CD8-positive, alpha-beta memory T cell (primary cell): Measurements from ENCODE around the gene GPR161. TPM values are rescaled to one million over a fixed set of nuclear protein-coding genes. Genes with fewer than 3 reads are reported as not detected.

Experiments used
- CTCF ChIA-PET: fragments of 350-600 bp; sonication (Branson Sonifier 250); formaldehyde crosslinking; loops from one replicate; lab custom pipeline; 2021; ENCODE audit warnings: antibody characterized with exemption; lab: Charles Lee
- POLR2A ChIA-PET: fragments of 350-600 bp; sonication (Branson Sonifier 250); formaldehyde crosslinking; loops from one replicate; lab custom pipeline; 2021; ENCODE audit warnings: antibody characterized with exemption; lab: Charles Lee
- DNase-seq, 5 donors: peaks; one replicate each; pipeline versions ENCODE4 v3.0.0 to v3.0.0-alpha.2; 2020 to 2022; ENCODE audit warnings: mixed read lengths in 1 of 5
- H3K27ac ChIP-seq: one replicate; pipeline ENCODE4 v1.7.0; 2013; ENCODE audit warnings: low read depth, mild to moderate bottlenecking, low read length, moderate library complexity
- H3K27me3 ChIP-seq: 2 replicates; pipeline ENCODE4 v1.7.0; 2013; ENCODE audit warnings: low read length, mild to moderate bottlenecking; ENCODE audit not compliant: insufficient read depth, poor library complexity, severe bottlenecking
- H3K36me3 ChIP-seq: 2 replicates; pipeline ENCODE4 v1.7.0; 2013; ENCODE audit warnings: mild to moderate bottlenecking, low read length, moderate library complexity; ENCODE audit not compliant: insufficient read depth
- H3K4me1 ChIP-seq: 2 replicates; pipeline ENCODE4 v1.7.0; 2013; ENCODE audit warnings: mild to moderate bottlenecking, low read length, moderate library complexity; ENCODE audit not compliant: insufficient read depth
- H3K4me3 ChIP-seq: 2 replicates; pipeline ENCODE4 v1.7.0; 2013; ENCODE audit warnings: mild to moderate bottlenecking, low read length
- H3K9me3 ChIP-seq: 2 replicates; pipeline ENCODE4 v1.7.0; 2013; ENCODE audit warnings: mild to moderate bottlenecking, low read length
- H3K27ac Mint-ChIP-seq, 8 donors: one replicate each; pipeline ENCODE4 v1.8.0; 2020 to 2021; ENCODE audit warnings: mixed read lengths in 8 of 8, mild to moderate bottlenecking in 6 of 8, inconsistent platforms in 3 of 8, moderate library complexity in 3 of 8
- H3K27me3 Mint-ChIP-seq, 2 donors: one replicate each; pipeline ENCODE4 v1.8.0; 2020 to 2021; ENCODE audit warnings: mixed read lengths in 2 of 2, mild to moderate bottlenecking in 1 of 2, moderate library complexity in 1 of 2
- H3K36me3 Mint-ChIP-seq, 3 donors: one replicate each; pipeline ENCODE4 v1.8.0; 2020 to 2021; ENCODE audit warnings: mixed read lengths in 3 of 3, inconsistent platforms in 1 of 3, mild to moderate bottlenecking in 1 of 3
- H3K4me1 Mint-ChIP-seq, 3 donors: one replicate each; pipeline ENCODE4 v1.8.0; 2020 to 2021; ENCODE audit warnings: mixed read lengths in 3 of 3, inconsistent platforms in 1 of 3, mild to moderate bottlenecking in 1 of 3
- H3K4me3 Mint-ChIP-seq, 7 donors: one replicate each; pipeline ENCODE4 v1.8.0; 2020 to 2021; ENCODE audit warnings: mixed read lengths in 7 of 7, mild to moderate bottlenecking in 6 of 7, moderate library complexity in 4 of 7, inconsistent platforms in 2 of 7
- H3K9me3 Mint-ChIP-seq, 5 donors: one replicate each; pipeline ENCODE4 v1.8.0; 2020 to 2022; ENCODE audit warnings: mixed read lengths in 5 of 5, mild to moderate bottlenecking in 3 of 5, moderate library complexity in 2 of 5, inconsistent platforms in 1 of 5
- polyA plus RNA-seq: library from polyadenylated mRNA; unstranded; fragments of 300-500 nt; fragmentation: Illumina TruSeq; gene quantifications from one replicate; pipeline ENCODE4 v1.2.3, GENCODE V29; 2021
- total RNA-seq, 2 experiments: library from RNA; stranded (reverse); gene quantifications; one replicate each; pipeline ENCODE4 v1.2.3, GENCODE V29; 2021

Gene GPR161
- total and polyA plus RNA-seq, 3 experiments from 2014 or later = 0.10 to 0.73 (median 0.48) TPM

DNA sequence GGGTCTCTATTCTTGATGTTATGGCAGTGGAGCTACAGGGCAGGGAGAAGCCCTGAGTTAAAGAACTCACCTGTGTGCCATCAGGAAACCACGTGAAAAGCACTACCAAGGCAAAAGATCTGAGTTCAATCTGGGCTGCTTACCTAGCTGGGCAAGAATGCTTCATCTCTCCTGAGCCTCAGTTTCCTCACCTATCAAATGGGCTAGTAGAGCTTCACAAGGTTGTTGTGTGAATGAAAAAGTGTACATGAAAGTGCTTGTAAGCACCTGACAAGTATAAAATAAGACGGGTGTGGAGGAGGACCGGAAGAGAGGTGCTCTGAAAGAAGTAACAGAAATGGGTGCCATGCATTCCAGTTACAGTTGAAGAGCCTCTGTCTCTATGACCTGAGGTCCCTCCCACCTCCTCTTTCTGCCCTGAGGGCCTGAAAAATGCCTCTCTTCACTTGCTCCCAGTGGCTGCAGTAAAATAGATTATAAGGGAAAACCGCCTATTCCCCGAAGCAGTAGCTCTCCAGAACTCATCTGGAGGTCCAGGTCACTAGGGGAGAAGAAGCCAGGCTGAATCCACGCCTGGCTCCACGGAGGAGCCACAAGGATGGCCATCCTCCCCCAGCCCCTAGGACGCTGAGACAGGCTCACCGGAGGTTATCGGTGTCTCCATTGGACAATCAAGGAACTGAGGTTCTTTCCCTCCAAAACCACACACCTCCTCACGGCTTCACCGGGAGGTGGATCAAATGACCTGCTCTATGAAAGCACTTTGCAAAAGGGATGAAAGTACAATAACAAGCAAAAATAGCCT, 1.4 kb downstream of the GPR161 start:
- POLR2A ChIA-PET = no interaction called here

DNA sequence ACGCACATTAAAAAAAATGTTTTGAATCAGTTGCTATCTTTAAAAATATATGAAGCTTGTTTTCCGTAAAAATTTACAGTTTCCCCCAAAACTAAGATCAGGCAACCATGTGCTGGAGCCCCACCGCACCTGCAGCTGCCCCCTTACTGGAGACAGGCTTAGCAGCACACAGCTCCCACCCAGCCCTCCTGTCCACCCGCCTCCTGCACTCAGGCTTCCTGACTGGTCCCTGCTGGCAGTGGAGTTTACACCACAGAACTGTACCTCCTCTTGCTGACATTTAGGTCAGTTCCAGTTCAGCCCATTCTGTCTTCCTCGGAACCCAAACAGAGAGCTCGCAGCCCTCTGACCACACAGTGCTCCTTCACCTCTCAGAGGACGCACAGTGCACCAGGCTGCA, 2.1 kb downstream of the GPR161 start:
- Mint-ChIP-seq H3K9me3 (peaks cover 0 to 4% (median 0%) of the 10 kb centered on the region in 5 donors), H3K4me1 (peaks cover 16 to 21% (median 17%) of the 10 kb centered on the region in 3 donors), H3K27me3 (peaks cover 40 to 71% of the 10 kb centered on the region in 2 donors), H3K36me3 (no peaks in the 10 kb centered on the region), H3K4me3 (peak overlapping the region; percentile 17 to 91 (median 39)), H3K27ac (no peak overlapping the region)
- peaks cover 12% of the 10 kb centered on the region for H3K4me1 ChIP-seq
- H3K27me3 ChIP-seq = peaks cover 15% of the 10 kb centered on the region
- H3K36me3 ChIP-seq = no peaks in the 10 kb centered on the region
- no peak for DNase-seq
- no peaks in the 10 kb centered on the region for H3K9me3 ChIP-seq
- H3K4me3 ChIP-seq = no peak overlapping the region
- CTCF ChIA-PET = interaction anchor here (1.4 to 1.5 kb wide), 2 partner anchors 11 to 12 kb away, joined by 5 read pairs; no protein-coding TSS in a partner anchor
- no peak overlapping the region for H3K27ac ChIP-seq
- POLR2A ChIA-PET = no interaction called here

More for the DNA sequence above, 1.4 kb downstream of the GPR161 start:
- H3K36me3 ChIP-seq = no peaks in the 10 kb centered on the region
- no peak for DNase-seq
- no peaks in the 10 kb centered on the region for H3K9me3 ChIP-seq
- peaks cover 39 to 66% of the 10 kb centered on the region in 2 donors for H3K27me3 Mint-ChIP-seq
- H3K9me3 Mint-ChIP-seq = peaks cover 0 to 4% (median 0%) of the 10 kb centered on the region in 5 donors
- CTCF ChIA-PET = interaction anchor here (1.1 to 1.5 kb wide), 2 partner anchors 10 to 12 kb away, joined by 3 to 5 read pairs; no protein-coding TSS in a partner anchor
- H3K4me1 Mint-ChIP-seq = peaks cover 16 to 21% (median 17%) of the 10 kb centered on the region in 3 donors
- peak overlapping the region; percentile 51 for H3K4me3 ChIP-seq
- H3K27me3 ChIP-seq = peaks cover 15% of the 10 kb centered on the region
- peaks cover 12% of the 10 kb centered on the region for H3K4me1 ChIP-seq
- peak overlapping the region in 3 of 8 donors; percentile 23 to 64 (median 58) for H3K27ac Mint-ChIP-seq
- H3K4me3 Mint-ChIP-seq = peak overlapping the region; percentile 67 to 91 (median 85)
- H3K27ac ChIP-seq = no peak overlapping the region
- H3K36me3 Mint-ChIP-seq = no peaks in the 10 kb centered on the region

DNA sequence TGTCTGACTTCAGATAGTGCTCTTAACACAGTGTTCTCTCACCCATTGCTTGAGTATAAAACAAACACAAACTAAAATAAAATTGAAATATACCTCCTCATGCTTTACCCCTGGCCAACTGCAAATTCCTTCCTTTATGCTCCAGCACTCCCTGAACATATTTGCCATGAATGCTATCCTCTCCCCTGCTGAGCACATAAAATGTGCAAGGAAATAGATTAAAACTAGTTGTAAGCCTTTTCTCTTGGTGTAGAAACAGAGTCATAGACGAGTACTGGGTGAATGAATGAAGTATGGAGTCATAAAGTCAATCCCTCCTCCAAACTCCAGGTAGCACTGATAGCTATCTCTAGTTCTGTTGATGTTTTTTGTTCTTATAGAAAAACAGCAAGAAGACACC, 2.6 kb downstream of the GPR161 start:
- Mint-ChIP-seq H3K36me3 (no peaks in the 10 kb centered on the region), H3K27me3 (peaks cover 42 to 73% of the 10 kb centered on the region in 2 donors), H3K4me3 (peak overlapping the region in 2 of 7 donors; percentile 19 to 24), H3K4me1 (peaks cover 16 to 21% (median 17%) of the 10 kb centered on the region in 3 donors), H3K27ac (no peak overlapping the region), H3K9me3 (peaks cover 0 to 4% (median 0%) of the 10 kb centered on the region in 5 donors)
- no peaks in the 10 kb centered on the region for H3K36me3 ChIP-seq
- POLR2A ChIA-PET = no interaction called here
- H3K4me3 ChIP-seq = no peak overlapping the region
- no peak overlapping the region for H3K27ac ChIP-seq
- peaks cover 15% of the 10 kb centered on the region for H3K27me3 ChIP-seq
- peaks cover 12% of the 10 kb centered on the region for H3K4me1 ChIP-seq
- CTCF ChIA-PET = interaction anchor here (1.4 kb wide), 1 partner anchor 11 kb away, joined by 5 read pairs; no protein-coding TSS in a partner anchor
- no peaks in the 10 kb centered on the region for H3K9me3 ChIP-seq
- DNase-seq = no peak

DNA sequence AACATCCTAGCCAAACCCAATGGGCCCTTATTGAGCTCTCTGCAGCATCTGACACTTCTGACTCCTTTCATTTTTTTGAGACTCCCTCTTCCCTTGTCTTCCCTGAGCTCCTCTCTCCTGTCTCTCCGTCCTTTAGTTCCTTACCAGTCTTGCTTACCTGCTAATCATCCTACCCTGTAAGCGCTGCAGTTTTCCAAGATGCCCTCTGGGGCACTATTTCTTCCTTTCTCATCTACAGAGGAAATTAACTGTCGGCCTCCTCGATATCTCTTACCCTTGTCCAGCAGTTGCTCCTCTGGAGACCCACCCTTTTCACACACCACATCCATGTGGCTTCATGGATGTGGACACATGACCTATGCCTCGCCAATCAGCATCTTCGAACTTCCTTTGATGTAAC, 6.8 kb downstream of the GPR161 start:
- no peak for DNase-seq
- Histone ChIP-seq H3K9me3 (no peaks in the 10 kb centered on the region), H3K36me3 (no peaks in the 10 kb centered on the region), H3K4me3 (no peak overlapping the region), H3K4me1 (peaks cover 1% of the 10 kb centered on the region), H3K27me3 (peaks cover 5% of the 10 kb centered on the region), H3K27ac (no peak overlapping the region)
- no peak overlapping the region for H3K4me3 Mint-ChIP-seq
- CTCF ChIA-PET = interaction anchor here (1.7 kb wide), 1 partner anchor 12 kb away, joined by 4 read pairs; no protein-coding TSS in a partner anchor
- H3K27ac Mint-ChIP-seq = no peak overlapping the region
- peaks cover 0 to 5% (median 0%) of the 10 kb centered on the region in 5 donors for H3K9me3 Mint-ChIP-seq
- peaks cover 0 to under 1% (median 0%) of the 10 kb centered on the region in 3 donors for H3K4me1 Mint-ChIP-seq
- H3K36me3 Mint-ChIP-seq = peaks cover 0 to 2% (median 0%) of the 10 kb centered on the region in 3 donors
- POLR2A ChIA-PET = no interaction called here
- H3K27me3 Mint-ChIP-seq = peaks cover 42 to 77% of the 10 kb centered on the region in 2 donors

DNA sequence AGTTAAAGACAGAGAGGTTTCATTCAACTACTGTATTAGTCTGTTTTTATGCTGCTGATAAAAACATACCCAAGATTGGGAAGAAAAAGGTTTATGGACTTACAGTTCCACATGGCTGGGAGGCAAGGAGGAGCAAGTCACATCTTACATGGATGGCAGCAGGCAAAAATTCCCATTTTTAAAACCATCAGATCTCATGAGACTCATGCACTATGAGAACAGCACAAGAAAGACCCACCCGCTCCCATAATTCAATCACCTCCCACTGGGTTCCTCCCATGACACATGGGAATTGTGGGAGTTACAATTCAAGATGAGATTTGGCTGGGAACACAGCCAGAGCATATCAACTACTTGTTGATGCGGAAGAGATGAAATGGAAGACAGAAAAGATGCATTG, 9.2 kb downstream of the GPR161 start:
- Histone ChIP-seq H3K4me3 (no peak overlapping the region), H3K27me3 (no peaks in the 10 kb centered on the region), H3K27ac (no peak overlapping the region), H3K4me1 (no peaks in the 10 kb centered on the region), H3K36me3 (no peaks in the 10 kb centered on the region), H3K9me3 (no peaks in the 10 kb centered on the region)
- Mint-ChIP-seq H3K27me3 (peaks cover 28 to 69% of the 10 kb centered on the region in 2 donors), H3K4me1 (no peaks in the 10 kb centered on the region), H3K9me3 (peaks cover 0 to 5% (median 0%) of the 10 kb centered on the region in 5 donors), H3K4me3 (no peak overlapping the region), H3K36me3 (peaks cover 0 to 2% (median 0%) of the 10 kb centered on the region in 3 donors), H3K27ac (no peak overlapping the region)
- no peak for DNase-seq
- ChIA-PET POLR2A (no interaction called here), CTCF (no interaction called here)

DNA sequence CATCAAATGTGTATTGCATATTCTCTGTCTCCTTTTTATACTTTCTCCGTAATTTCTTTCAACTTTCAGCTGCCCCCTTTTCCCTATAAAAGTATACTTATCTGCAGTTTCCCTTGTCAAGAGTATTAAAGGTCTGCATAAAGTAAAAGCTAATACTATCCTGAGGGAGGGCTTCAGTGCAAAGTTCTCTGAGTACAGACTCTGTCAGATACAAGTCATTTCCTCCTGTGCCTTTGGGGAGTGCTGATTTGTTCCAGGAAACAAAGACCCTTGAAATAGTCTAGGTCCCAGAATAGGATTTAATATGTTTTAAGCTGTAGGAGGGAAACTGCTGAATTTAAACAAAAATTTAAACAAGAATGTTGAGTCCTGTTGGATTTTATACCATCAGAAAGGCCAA, 11.7 kb downstream of the GPR161 start:
- H3K9me3 ChIP-seq = no peaks in the 10 kb centered on the region
- CTCF ChIA-PET = no interaction called here
- no peaks in the 10 kb centered on the region for H3K4me1 Mint-ChIP-seq
- H3K4me3 Mint-ChIP-seq = no peak overlapping the region
- H3K4me3 ChIP-seq = no peak overlapping the region
- peaks cover 0 to 2% (median 0%) of the 10 kb centered on the region in 3 donors for H3K36me3 Mint-ChIP-seq
- peaks cover 0 to 10% (median 0%) of the 10 kb centered on the region in 5 donors for H3K9me3 Mint-ChIP-seq
- H3K4me1 ChIP-seq = no peaks in the 10 kb centered on the region
- POLR2A ChIA-PET = no interaction called here
- no peak for DNase-seq
- H3K27ac ChIP-seq = no peak overlapping the region
- peaks cover 28 to 59% of the 10 kb centered on the region in 2 donors for H3K27me3 Mint-ChIP-seq
- H3K27me3 ChIP-seq = no peaks in the 10 kb centered on the region
- H3K27ac Mint-ChIP-seq = no peak overlapping the region
- no peaks in the 10 kb centered on the region for H3K36me3 ChIP-seq

DNA sequence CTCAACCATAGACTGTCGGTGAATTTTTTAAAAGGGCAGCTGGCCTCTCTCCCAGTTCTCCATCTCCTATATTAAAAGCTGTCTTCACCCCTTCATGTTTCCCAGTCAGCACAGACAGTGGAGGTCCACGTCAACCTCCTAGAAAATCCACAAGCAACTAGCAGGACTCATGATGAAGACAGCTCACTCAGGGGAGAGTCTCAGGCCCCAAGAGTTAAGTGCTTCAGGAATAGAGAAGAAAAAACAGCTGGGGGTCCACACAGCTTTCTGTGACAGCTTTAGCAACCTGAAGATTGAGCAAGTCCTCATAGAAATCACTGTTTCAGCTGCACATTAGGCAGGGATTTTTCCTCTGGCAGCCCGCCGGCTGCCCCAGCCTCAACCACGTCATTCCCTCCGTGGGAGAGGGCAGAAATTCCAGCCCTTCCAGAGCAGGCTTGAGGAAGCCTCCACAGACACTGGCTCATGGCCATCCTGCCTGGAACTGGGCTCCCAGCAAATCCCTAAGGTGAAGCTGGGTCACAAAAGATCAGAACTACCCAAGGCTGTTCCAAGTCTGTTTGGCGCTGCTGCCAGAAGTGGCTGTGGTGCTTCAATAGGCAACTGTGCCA, 15.2 kb downstream of the GPR161 start:
- CTCF ChIA-PET = no interaction called here
- H3K4me3 Mint-ChIP-seq = no peak overlapping the region

DNA sequence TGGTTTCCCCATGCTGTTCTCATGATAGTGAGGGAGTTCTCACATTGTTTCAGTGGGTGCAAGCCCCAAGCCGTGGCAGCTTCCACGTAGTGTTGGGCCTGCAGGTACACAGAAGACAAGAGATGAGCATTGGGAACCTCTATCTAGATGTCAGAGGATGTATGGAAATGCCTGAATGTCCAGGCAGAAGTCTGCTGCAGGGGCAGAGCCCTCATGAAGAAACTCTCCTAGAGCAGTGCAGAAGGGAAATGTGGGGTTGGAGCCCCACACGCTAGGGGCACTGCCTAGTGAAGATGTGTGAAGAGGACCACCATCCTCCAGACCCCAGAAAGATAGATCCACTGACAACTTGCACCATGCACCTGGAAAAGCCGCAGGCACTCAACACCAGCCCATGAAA, 17.0 kb downstream of the GPR161 start:
- no peaks in the 10 kb centered on the region for H3K36me3 ChIP-seq
- H3K4me3 ChIP-seq = no peak overlapping the region
- Mint-ChIP-seq H3K27me3 (peaks cover 13 to 25% of the 10 kb centered on the region in 2 donors), H3K4me1 (no peaks in the 10 kb centered on the region), H3K27ac (no peak overlapping the region), H3K9me3 (peaks cover 0 to 6% (median 1%) of the 10 kb centered on the region in 5 donors), H3K36me3 (no peaks in the 10 kb centered on the region), H3K4me3 (no peak overlapping the region)
- H3K9me3 ChIP-seq = no peaks in the 10 kb centered on the region
- no peak overlapping the region for H3K27ac ChIP-seq
- H3K4me1 ChIP-seq = no peaks in the 10 kb centered on the region
- DNase-seq = no peak
- ChIA-PET POLR2A (no interaction called here), CTCF (no interaction called here)
- H3K27me3 ChIP-seq = no peaks in the 10 kb centered on the region

More for the DNA sequence above, 15.2 kb downstream of the GPR161 start:
- H3K27me3 ChIP-seq = no peaks in the 10 kb centered on the region
- Mint-ChIP-seq H3K4me1 (no peaks in the 10 kb centered on the region), H3K36me3 (no peaks in the 10 kb centered on the region), H3K9me3 (peaks cover 0 to 9% (median 1%) of the 10 kb centered on the region in 5 donors), H3K27me3 (peaks cover 16 to 39% of the 10 kb centered on the region in 2 donors), H3K27ac (no peak overlapping the region)
- no peak for DNase-seq
- no peak overlapping the region for H3K4me3 ChIP-seq
- no peaks in the 10 kb centered on the region for H3K9me3 ChIP-seq
- no peaks in the 10 kb centered on the region for H3K36me3 ChIP-seq
- no peaks in the 10 kb centered on the region for H3K4me1 ChIP-seq
- POLR2A ChIA-PET = no interaction called here
- no peak overlapping the region for H3K27ac ChIP-seq
